ENCODE results near the gene MYO18B. TPM values are rescaled to one million over a fixed set of nuclear protein-coding genes. Genes with fewer than 3 reads are reported as not detected.

Gene MYO18B
- total and polyA plus RNA-seq, 2 of the 8 experiments (the other 6 are each of a cell fraction or from before 2014, with no cell fraction given): 0.62 to 0.78 TPM

- TF ChIP-seq, protein P1, sequence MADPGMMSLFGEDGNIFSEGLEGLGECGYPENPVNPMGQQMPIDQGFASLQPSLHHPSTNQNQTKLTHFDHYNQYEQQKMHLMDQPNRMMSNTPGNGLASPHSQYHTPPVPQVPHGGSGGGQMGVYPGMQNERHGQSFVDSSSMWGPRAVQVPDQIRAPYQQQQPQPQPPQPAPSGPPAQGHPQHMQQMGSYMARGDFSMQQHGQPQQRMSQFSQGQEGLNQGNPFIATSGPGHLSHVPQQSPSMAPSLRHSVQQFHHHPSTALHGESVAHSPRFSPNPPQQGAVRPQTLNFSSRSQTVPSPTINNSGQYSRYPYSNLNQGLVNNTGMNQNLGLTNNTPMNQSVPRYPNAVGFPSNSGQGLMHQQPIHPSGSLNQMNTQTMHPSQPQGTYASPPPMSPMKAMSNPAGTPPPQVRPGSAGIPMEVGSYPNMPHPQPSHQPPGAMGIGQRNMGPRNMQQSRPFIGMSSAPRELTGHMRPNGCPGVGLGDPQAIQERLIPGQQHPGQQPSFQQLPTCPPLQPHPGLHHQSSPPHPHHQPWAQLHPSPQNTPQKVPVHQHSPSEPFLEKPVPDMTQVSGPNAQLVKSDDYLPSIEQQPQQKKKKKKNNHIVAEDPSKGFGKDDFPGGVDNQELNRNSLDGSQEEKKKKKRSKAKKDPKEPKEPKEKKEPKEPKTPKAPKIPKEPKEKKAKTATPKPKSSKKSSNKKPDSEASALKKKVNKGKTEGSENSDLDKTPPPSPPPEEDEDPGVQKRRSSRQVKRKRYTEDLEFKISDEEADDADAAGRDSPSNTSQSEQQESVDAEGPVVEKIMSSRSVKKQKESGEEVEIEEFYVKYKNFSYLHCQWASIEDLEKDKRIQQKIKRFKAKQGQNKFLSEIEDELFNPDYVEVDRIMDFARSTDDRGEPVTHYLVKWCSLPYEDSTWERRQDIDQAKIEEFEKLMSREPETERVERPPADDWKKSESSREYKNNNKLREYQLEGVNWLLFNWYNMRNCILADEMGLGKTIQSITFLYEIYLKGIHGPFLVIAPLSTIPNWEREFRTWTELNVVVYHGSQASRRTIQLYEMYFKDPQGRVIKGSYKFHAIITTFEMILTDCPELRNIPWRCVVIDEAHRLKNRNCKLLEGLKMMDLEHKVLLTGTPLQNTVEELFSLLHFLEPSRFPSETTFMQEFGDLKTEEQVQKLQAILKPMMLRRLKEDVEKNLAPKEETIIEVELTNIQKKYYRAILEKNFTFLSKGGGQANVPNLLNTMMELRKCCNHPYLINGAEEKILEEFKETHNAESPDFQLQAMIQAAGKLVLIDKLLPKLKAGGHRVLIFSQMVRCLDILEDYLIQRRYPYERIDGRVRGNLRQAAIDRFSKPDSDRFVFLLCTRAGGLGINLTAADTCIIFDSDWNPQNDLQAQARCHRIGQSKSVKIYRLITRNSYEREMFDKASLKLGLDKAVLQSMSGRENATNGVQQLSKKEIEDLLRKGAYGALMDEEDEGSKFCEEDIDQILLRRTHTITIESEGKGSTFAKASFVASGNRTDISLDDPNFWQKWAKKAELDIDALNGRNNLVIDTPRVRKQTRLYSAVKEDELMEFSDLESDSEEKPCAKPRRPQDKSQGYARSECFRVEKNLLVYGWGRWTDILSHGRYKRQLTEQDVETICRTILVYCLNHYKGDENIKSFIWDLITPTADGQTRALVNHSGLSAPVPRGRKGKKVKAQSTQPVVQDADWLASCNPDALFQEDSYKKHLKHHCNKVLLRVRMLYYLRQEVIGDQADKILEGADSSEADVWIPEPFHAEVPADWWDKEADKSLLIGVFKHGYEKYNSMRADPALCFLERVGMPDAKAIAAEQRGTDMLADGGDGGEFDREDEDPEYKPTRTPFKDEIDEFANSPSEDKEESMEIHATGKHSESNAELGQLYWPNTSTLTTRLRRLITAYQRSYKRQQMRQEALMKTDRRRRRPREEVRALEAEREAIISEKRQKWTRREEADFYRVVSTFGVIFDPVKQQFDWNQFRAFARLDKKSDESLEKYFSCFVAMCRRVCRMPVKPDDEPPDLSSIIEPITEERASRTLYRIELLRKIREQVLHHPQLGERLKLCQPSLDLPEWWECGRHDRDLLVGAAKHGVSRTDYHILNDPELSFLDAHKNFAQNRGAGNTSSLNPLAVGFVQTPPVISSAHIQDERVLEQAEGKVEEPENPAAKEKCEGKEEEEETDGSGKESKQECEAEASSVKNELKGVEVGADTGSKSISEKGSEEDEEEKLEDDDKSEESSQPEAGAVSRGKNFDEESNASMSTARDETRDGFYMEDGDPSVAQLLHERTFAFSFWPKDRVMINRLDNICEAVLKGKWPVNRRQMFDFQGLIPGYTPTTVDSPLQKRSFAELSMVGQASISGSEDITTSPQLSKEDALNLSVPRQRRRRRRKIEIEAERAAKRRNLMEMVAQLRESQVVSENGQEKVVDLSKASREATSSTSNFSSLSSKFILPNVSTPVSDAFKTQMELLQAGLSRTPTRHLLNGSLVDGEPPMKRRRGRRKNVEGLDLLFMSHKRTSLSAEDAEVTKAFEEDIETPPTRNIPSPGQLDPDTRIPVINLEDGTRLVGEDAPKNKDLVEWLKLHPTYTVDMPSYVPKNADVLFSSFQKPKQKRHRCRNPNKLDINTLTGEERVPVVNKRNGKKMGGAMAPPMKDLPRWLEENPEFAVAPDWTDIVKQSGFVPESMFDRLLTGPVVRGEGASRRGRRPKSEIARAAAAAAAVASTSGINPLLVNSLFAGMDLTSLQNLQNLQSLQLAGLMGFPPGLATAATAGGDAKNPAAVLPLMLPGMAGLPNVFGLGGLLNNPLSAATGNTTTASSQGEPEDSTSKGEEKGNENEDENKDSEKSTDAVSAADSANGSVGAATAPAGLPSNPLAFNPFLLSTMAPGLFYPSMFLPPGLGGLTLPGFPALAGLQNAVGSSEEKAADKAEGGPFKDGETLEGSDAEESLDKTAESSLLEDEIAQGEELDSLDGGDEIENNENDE (IDR thresholded peaks at IDR 0.05; ENCODE audit: insufficient replicate concordance, low read length): no peak
- TF ChIP-seq SRF (IDR thresholded peaks at IDR 0.05; ENCODE audit: low read depth, low read length) (no peak), BCL11A (IDR thresholded peaks at IDR 0.05; ENCODE audit: low read depth in 2 of 2, low read length in 2 of 2) (no peak), TAF1 (IDR thresholded peaks at IDR 0.05; ENCODE audit: low read depth, low read length) (no peak), SAP30 (IDR thresholded peaks at IDR 0.05; ENCODE audit: insufficient read depth, insufficient replicate concordance, low read length) (no peak), POLR2A (IDR thresholded peaks at IDR 0.05; ENCODE audit: control extremely low read depth in 1 of 2, low read depth in 2 of 2, low read length in 2 of 2) (no peak)
- TF ChIP-seq, protein P2, sequence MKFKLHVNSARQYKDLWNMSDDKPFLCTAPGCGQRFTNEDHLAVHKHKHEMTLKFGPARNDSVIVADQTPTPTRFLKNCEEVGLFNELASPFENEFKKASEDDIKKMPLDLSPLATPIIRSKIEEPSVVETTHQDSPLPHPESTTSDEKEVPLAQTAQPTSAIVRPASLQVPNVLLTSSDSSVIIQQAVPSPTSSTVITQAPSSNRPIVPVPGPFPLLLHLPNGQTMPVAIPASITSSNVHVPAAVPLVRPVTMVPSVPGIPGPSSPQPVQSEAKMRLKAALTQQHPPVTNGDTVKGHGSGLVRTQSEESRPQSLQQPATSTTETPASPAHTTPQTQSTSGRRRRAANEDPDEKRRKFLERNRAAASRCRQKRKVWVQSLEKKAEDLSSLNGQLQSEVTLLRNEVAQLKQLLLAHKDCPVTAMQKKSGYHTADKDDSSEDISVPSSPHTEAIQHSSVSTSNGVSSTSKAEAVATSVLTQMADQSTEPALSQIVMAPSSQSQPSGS (IDR thresholded peaks at IDR 0.05; ENCODE audit: low read length): no peak
These were observed 10.7 kb downstream of the MYO18B start (continued) for GRCh38 chr22:25752615-25753214.
